HG03439 (cell line): ENCODE results near the gene SIRPA.
"Not testable (repeated sequence)": the region's sequence is repeated elsewhere in the genome, so short reads cannot be mapped to it uniquely, and the experiment has no call there.

Experiments used
- ATAC-seq: cut with Tn5 transposase; IDR thresholded peaks from one replicate; pipeline ENCODE4 v1.9.1; 2021; ENCODE audit warnings: mild to moderate bottlenecking, moderate library complexity; ENCODE audit not compliant: unreplicated experiment

Gene SIRPA

DNA sequence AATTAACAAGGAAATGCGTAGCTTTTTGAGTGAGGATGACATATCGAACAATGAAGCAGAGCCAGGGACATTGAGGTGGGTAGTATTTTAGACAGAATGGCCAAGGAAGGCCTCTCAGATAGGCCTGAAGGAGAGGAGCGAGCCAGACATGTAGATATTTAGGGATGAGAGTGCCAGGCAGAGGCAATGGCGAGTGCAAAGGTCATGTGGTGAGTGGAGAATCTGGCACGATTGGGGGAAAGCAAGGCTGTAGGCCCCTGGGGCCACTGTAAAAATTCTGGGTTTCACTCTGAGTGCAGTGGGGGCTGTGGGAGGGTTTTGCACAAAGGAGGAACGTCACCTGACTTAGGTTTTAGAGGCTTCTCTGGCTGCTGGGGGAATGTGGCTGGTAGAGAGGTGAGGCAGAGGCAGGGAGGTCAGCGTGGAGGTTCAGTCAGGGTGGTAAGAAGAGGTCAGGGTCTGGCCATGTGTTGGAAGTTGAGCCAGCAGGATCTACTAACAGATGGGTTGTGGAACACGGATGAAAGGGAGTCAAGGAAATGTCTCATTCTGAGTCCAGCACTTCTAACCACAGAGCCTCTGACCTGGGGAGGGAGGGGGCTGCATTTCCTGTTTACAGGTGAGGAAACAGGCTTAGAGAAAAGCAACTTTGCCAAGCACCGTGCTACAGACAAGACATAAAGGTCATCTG, 11.3 kb downstream of the SIRPA start:
- ATAC-seq = no peak

DNA sequence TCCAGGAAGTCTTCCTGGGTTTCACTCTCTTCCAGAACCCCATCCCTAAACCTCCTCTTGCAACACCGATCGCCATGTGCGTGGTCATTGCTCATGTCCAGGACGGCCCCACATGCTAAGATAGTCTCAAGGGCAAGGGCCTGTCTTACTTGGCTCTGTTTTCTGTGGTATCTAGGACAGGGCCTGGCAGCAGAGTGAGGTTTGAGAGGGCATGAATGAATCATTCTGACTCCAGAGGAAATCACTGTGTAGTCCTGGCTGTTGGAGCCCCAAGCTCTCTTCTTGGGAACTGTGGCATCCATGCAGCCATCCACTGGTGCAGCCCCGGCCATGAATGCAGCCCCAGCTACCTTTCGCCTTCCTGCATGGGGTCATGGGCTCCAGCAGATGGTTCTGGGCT, 12.4 kb downstream of the SIRPA start:
- ATAC-seq = no peak

DNA sequence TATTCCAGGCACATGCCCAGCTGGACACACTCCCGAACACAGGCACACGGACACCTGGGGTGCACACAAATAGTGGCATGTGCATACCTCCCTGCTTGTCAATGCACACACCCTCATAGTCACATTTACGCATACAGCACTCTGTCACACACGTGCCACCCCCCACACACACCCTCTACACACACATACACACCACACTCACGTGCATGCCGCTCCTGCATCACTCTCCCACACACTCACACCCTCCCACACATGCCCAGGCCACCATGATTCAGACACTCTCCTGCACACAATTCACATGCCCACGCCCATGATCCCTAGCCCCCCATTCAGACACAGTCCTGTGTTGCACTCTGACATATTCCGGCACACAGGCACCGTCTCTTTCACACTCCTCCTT, 13.0 kb downstream of the SIRPA start:
- ATAC-seq = no peak

DNA sequence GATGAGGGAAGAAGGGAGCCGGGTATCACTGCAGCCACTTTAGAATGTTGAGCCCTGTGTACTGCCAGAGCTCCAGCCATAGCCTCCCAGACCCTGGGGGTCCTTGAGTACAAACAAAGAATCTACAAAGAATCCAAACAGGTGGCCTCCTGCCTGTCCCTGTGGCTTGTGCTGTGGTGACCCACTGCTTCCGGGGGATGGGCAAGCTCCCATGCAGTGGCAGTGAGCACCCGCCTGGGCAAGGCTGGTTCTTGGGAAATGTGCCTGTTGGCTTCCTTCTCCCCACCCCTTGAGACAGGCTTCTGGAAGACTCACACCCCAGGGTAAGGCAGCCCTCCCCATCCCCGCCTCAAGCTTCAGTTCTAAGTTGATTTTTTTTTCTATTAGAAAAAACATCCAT, 13.9 kb downstream of the SIRPA start:
- no peak for ATAC-seq

DNA sequence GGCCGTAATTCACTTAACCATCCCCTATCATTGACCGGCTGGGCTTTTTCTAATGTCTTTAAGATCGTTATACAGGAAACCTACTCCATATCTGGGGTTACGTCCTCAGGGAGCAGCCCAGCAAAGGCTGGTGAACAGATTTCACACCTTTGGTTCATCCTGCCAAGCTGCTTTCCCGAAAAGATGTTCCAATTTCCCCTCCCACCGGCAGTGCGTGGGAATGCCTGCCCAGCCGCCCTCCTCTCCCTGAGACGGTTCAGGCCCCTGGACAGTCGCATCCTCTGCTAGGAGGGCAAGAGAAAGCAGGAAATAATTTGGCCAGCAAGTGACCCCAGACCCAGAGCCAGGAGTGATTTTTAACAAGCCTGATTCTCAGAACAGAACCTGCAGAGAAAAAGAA, 16.3 kb downstream of the SIRPA start:
- no peak for ATAC-seq

DNA sequence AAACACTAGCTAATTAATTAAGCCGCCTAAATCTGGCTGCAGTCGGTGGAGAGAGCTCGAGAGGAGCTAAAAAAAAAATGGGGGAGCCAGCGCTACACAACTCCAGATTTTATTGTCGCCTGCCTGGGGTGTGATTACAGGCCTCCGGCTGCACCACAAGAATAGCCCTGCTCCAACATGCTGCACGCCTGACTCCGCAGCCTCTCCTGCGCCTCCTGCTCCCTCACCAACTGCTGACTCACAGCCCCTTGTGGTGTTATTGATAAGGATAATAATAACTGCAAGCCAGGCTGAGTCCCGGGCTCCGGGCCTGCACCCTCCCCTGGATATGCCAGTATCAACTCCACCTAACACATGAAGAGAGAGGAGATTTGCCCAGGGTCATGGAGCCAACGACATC, 16.8 kb downstream of the SIRPA start:
- no peak for ATAC-seq

DNA sequence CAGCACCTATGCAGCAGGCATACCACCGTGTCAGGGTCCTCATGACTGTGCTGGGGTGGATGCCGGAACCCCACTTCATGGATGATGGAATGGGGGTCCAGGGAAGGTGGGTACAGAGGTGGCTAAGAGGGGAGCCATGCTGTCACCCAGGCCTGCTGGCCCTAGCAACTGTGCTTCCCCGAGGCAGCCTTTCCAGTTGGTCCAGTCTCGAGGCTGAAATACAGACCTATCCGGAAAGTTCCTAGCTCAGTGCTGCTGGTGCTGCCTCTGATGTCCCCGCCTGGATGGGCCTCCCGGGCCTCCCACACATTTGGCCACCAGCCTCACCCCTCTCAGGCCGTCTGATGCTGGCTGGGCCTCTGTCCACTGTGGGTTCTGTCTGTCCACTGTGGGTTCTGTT, 17.4 kb downstream of the SIRPA start:
- no peak for ATAC-seq

DNA sequence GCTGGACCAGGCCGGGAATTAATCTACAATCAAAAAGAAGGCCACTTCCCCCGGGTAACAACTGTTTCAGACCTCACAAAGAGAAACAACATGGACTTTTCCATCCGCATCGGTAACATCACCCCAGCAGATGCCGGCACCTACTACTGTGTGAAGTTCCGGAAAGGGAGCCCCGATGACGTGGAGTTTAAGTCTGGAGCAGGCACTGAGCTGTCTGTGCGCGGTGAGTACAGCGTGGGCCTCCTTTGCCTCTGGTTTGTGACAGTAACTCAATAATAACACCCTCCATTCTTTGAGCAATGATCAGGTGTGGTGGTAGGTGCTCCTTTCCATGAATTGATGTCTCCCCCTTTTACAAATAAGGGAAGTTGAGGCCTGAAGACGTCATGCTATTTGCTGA, 20.0 kb downstream of the SIRPA start:
- ATAC-seq = not testable (repeated sequence)

DNA sequence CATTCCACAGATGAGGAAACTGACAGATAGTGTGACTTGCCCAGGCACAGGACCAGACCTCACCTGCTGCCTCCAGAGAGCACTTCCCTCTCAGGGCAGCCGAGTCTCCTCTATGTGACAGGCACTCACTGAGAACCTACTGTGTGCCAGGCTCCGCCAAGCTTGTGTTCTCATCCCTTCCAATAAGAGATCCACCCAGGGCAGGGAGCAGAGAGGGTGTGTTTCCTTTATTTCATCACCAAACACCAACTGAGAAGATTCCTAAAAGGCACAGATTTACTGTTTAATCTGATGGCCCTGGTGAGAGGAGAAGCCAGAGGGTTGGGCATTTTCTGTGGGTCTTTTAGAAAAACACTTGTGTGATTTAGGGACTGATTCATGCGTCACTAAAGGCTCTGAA, 20.5 kb downstream of the SIRPA start:
- ATAC-seq = no peak

DNA sequence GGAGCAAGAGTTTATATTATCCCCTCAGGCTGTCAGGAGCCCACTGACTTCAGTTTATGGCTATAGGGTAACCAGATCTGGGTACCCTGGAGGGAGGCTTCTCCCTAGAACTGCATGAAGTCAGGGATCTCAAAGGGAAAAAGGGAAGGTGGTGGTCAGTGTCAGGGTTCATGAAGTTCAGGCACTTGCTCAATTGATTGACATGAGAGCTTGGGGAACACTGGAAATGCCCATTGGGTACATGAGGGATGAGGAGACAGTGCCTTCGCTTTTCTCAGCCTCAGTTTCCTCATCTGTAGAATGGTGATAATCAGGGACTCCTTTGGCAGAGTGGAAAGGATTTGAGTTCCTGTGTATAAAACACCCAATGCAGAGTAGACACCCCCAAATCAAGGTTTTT, 22.6 kb downstream of the SIRPA start:
- no peak for ATAC-seq

DNA sequence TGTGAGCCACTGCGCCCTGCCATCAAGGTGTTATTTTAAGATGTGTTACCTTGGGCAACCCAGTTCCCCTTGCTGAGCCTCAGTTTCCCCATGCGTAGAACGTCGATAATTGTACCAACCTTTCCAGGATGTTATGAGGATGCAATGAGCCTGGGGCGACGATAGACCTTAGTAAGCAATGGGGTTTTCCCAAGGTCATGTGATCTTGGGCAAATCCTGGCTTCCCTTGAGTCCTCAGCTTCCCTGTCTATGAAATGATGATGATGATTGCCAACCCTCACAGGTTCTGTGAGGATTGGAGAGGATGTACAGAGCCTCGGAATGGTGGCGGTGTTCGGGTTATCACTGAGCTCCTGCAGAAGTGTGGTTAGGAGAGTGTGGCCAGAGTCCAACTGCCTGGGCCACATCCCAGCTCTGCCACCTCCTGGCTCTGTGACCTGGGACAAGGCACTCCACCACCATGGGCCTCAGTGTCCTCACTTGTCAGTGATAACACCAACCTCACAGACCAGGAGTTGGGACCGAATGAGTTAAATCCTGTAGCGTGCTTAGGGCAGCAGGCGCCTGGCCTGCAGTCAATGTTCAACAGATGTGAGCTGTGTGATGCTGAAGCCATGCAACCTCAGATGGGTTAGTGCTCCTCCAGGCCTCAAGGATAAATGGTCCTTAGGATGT, 23.4 kb downstream of the SIRPA start:
- ATAC-seq = no peak

DNA sequence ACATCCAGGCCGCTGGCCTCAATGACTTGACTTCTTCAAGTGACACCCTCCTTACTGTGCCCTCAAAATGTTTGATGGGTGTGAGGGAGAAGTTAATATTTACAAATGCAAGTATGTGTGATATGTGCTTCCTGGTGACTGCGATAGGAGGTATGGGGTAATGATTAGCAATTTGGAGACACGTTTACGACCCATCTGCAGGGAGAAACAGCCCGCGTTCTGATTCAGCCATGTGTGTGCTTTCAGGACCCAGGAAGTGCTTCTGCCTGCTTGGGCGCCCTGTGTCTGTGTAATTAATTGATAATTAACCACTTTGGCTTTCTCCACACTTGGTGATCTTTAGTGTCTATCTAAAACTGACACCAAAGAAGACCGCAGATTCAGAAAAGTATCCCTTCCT, 25.0 kb downstream of the SIRPA start:
- no peak for ATAC-seq

DNA sequence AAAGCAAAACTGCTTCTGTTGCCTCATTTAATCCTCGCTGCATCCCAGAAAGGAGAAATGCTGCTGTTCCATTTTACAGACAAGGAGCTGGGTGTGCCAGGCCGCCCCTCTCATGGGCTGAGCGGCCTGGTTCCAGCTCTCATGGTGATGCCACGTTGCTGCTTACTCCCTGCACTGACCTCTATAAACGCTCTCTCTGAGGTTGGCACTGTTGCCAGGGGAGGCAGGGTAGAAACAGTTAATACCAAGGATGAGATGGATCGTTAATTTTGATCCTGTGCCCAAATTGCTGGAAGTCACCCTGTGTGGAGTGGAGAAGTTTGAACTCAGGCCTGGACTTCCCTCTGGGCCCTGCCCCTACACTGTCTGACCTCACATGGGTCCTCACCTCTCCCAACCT, 25.6 kb downstream of the SIRPA start:
- ATAC-seq = no peak

DNA sequence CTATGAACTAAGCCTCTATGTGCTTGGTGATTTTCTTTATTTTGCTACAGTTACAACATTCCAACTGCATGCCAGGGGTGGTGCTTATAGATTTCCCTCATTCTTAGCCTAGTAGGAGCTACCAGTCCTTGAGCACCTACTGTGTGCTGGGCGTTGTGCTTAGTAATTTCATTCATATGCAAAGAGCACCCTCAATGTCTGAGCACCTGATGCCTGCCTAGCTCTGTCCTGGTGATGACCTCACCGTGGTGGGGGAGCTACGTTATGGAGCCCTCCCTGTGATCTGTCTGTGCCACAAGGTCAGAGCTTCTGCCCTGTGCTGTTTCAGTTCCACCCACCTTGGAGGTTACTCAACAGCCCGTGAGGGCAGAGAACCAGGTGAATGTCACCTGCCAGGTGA, 26.8 kb downstream of the SIRPA start:
- not testable (repeated sequence) for ATAC-seq

DNA sequence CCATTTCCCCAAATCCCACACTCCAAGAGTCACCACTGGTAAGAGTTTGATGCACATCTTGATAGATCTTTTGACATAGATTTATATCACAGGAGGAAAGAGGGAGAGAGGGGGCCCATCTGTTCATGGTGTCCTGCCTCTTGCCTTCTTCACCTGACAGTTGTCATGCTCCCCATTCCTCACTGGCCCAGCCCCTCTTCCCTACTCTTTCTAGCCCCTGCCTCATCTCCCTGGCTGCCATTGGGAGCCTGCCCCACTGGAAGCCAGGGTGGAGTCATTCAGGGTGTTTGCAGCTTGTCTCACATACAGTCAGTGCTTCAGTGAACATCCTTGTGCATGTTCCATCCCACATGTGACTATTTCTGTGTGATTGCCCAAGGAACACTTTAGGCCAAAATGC, 27.6 kb downstream of the SIRPA start:
- no peak for ATAC-seq

DNA sequence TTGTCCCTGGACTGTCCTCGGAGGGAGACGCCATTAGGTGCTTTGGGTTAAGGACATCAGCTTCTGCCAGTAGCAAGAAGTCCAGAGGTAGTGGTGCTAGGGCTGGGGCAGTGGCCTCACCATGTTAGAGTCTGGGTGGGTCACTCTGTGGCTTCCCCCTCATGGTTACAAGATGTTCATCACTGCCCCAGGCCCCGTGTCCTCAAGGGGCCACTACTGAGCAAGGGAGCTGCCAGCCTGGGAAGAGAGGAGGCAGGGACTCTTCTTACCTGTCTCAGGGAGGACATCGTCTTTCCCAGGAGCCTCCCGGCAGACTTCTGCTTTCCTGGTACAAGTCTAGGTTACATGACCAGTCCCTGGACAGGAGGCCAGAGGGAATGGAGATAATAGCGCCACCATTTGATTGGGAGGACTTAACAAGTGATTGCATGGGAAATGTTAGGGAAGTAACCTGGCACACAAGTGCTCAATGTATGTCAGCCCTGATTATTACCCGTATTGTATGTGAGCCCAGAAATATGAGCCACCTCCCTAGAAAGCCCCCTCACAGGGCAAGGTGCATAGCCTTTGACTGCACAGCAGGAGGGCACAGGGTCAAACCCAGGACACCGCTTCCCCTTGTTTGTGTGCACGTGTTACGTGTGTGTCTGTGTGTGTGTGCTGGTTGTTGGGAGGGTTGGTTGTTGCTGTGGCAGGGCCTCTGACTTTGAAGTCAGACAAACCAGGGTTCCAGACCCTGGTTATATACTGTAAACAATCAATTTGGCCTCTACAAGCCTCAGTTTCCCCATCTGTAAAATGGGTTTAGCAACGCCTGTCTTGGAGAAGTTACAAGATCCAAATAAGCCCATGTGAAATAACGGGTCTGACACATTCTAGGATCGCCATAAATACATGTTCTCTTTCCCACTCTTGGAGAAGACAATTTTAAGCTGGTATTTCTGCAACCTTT, 30.0 kb downstream of the SIRPA start:
- no peak for ATAC-seq

DNA sequence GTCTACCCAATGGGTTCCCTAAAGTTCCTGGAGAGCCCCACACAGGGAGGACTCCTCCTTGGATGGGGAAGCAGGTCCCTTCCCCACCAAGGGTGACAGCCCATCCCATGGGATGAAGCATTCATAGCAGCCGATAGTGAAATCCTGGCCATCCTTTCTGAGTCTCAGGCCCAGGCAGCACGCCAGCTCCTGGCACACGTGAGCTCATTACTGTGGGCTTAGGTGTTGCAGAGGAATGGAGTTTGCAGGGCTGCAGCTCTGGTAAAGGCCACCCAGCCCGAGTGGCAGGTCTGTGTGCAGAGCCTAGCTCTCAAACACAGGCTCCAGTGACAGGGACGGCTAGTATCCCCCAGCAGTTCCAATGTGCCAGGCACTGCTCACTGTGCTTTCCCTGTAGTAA, 31.0 kb downstream of the SIRPA start:
- ATAC-seq = no peak

DNA sequence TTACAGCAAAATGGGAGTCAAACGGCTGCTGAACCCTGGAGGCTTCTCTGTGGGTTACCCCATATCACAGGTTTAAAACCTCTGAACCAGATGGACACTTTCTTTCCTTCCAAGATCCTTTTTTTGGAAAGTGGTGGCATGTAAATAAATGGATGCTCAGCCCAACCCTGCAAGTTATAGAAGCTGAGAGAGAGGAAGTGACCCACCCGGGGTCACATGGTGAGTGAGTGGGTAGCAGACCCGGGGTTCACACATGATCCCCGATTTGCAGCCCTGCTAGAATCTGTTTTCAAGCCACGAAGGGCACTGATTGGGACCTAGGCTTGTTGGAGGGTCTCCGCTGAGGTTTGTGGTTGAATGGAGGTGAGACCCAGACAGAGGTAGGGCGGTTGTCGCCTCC, 32.0 kb downstream of the SIRPA start:
- no peak for ATAC-seq

DNA sequence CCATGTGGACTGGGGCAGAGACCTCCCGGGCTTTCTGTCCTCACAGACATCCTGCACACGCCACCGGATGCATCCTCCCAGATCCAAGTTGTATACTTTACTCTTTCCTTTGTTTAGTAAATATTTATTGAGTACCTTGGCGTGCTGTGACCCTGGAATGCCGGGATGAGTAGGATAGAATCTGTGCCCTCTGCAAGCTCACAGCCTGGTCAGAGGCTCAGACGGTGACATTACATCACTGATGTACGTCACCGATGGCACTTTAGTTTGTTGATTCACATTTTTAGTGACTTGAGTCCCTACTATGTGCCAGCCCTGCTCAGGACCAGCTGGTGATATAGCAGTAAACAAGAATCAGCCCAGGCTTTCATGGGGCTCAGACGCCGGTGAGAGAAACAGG, 32.9 kb downstream of the SIRPA start:
- ATAC-seq = no peak

DNA sequence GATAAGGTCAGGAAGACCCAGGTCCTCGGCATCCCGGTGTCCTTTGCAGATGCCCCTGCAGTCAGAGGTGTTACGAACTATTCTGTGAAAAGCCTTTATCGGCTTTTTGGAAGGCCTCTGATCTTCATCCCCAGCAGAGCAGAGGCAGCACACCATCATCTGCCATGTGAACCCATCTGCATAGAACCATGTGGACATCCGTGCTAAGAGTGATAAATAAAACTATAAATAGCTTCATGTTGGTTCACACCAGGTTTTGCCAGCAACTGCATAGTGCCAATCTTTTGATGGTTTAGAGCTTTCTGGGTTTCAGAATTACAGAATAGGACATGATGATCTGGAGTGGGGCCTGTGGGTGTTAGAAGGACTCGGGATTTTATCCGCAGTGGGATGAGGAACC, 33.6 kb downstream of the SIRPA start:
- ATAC-seq = no peak

DNA sequence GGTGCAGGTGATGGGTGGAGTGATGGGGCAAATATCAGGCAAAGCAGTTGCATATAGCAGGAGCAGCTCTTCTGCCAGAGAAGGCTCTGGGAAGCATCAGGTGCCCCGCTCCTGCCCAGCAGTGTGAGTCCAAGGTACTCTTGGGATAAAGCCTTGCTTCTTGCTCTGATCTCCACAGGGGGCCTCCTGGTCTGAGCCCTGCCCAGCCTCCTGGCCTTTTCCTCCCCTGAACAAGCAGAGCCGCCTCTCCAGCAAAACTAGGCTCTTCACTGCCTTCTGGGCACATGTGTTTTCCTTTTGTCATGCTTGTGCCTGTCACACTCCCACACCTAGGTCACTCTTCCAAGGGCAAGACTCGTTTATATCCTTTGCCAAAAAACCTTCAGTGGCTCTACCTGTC, 34.3 kb downstream of the SIRPA start:
- ATAC-seq = no peak

DNA sequence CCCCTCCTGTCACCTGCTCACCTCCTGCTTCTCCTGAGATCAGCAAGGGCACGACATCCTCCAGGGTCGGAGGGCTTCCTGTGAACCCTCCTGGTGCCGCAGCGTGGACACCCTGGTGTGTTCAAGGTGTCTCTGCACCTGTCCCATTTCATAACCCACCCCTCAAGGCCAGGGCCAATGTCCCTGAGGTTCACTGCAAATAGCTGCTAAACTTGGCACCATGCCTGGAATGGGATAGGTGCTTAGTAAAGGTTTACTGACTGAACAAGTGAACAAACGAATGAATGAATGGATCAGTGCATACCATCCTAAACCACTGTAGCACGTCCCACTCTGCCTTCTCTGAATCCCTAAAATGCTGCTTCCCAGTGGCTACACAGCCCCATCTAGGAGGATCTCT, 35.0 kb downstream of the SIRPA start:
- ATAC-seq = no peak
